Measurements from ENCODE around the gene TMEM163.

DNA sequence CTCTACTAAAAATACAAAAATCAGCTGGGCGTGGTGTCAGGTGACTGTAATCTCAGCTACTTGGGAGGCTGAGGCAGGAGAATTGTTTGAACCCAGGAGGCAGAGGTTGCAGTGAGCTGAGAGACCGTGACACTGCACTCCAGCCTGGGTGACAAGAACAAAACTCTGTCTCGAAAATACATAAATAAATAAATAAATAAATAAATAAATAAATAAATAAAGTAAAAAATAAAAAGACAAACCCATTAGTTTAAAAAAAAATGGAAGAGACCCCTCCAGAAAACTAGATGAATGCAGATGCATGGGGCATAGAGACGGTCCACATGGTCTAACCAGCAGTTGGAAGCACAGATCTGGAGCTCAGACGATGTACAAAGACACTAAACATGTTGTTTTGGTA lies 18.1 kb downstream of the TMEM163 start:
- TF ChIP-seq POLR2A (IDR thresholded peaks at IDR 0.05; ENCODE audit: low read length) (no peak), GATA1 (IDR thresholded peaks at IDR 0.05; ENCODE audit: low read depth, low read length) (no peak)
